GM04503 (cell line): Measurements from ENCODE around the gene KPNA1.
"Not testable (repeated sequence)": the region's sequence is repeated elsewhere in the genome, so short reads cannot be mapped to it uniquely, and the experiment has no call there.

ENCODE experiments used
- DNase-seq: peaks from one replicate; pipeline ENCODE4 v3.0.0-alpha.2; 2012; ENCODE audit warnings: low read depth

The KPNA1 gene

DNA sequence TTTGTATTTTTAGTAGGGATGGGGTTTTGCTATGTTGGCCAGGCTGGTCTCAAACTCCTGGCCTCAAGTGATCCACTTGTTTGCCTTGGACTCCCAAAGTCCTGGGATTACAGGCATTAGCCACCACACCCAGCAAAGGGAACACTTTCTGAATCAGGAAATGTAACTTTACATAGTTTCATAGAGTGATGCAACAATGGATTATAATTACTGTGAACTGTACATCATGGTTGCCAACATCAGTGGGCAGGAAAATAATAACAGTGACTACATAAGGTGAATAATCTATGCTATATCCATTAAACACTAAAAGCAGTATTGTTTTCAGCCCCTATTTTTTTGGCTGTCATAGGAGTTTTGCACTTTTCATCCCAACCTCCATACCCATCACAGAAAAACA is 5.0 kb upstream of the KPNA1 start:
- DNase-seq: no peak

DNA sequence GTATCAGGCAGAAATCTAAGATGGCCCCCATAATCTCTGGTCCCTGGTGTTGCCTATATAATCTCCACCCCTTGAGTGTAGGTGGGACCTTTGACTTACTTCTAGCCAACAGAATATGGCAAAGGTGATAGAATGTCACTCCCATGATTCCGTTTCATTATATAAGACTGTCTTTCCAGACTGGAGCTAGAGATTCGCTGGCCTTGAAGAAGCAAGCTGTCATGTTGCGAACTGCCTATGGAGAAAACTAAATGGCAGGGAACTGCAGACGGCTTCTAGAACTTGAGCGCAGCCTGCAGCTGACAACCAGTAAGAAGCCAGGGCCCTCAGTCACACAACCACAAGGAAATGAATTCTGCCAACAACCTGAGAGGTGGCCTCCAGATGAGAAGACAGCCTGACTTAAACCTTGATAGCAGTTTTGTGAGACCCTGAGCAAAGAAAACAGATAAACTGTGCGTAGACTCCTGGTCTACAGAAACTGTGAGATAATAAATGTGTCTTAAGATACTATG is 2.2 kb upstream of the KPNA1 start:
- DNase-seq: no peak

DNA sequence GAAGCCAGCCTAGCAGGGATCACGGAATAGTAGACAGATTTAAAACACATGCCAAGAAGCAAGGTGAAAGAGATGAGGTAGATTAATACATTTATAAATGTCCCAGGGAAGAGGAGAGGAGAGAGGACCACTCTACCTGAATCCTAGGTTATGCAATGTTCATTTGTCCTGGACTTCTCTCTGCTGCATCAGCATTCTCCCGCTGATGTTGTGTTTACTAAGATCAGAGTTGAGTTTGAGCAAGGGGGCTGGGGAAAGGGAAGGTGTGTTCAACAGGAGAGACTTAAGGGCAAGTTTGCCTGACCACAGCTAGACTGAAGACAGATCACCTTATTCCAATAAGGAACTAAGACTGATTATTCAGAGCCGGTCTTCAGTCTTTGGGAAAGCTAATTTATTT is 1.1 kb upstream of the KPNA1 start:
- DNase-seq: no peak

DNA sequence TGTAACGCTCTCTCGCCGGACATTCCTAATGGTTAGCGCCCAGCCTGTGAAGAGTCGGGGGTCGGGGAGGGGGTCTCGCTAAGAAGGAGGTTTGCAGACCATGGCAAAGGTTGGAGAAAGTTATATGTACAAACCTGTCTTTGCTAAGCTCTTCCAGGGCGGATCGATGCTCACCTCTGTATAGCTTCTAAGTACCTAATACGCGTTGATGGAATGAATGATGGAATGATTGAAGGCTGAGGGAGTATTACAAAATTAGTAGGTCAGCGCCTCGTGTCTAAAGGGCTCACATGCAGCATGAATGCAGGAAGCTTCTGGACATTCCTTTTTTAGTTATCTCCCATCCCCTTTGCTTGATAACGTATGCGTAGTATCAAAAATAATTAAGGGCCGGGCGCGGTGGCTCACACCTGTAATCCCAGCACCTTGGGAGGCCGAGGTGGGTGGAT is 305 bp upstream of the KPNA1 start:
- DNase-seq: no peak

DNA sequence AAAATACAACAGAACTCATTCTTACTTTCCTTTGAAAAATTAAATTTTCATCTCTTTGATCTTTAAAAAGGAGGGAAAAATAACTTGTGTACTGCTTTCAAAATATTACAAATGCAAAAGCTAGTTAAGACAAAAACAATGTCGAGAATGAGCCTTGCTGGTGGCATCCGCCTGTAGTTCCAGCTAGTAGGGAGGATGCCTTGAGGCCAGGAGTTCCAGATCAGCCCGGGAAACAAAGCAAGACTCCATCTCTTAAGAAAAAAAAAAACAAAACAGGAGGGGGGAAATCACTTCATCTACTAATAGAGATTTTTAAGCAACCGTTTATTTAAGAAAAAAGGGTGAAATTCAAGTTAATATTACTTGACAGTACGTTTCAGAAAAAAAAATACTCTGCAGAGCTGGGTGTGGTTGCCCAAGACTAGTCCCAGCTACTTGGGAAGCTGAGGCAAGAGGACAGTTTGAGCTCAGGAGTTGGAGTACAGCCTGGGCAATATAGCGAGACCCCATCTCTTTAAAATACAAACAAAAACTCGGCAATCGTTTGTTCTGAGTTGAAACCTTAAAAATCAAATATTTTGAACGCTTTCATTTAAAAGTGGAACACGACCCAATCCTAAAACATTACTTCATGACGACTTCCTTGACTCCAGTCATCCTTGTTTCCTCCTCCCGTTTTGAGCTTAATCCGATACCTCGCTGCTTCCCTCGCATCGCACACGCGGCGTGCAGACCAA is 1.2 kb downstream of the KPNA1 start:
- DNase-seq: no peak

DNA sequence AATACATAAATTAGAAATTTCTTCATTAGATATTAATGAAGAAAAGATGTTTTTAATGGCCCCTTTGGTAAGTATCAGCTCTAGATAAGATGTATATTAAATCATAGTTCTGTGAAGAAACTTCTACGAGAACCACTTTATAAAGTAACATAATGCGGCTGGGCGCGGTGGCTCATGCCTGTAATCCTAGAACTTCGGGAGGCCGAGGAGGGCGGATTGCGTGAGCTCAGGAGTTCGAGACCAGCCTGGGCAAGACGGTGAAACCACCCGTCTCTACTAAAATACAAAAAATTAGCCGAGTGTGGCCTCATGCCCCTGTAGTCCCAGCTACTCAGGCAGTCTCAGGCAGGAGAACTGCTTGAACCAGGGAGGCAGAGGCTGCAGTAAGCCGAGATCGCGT is 2.5 kb downstream of the KPNA1 start:
- DNase-seq: no peak

DNA sequence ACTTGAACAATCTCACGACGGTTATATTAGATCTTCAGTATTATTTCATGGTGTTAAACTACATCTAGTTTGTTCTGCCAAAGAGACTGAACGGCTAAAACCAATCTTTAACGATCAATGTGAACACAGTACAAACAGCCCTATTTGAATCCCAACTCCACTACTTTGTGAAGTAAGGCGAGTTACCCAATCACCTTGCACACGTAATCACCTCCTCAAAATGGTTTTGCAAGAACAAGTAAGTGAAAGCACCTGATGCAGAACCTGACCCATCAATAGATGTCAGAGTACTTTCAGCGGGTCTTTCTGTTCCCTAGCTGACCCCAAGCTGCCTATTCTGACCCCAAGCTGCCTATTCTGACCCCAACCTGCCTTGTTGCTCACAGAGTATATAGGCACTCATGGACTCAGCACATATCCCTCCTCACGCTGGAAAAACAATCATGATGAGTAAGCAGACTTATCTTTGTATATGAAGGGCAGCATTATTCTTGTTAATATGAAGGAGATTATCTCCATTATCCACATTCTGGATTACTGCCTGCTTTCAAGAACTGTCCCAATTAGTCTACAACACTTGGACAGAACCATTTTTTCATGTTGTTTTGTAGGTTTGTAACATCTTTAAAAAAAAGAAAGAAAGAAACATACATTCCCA is 3.7 kb downstream of the KPNA1 start:
- no peak for DNase-seq

DNA sequence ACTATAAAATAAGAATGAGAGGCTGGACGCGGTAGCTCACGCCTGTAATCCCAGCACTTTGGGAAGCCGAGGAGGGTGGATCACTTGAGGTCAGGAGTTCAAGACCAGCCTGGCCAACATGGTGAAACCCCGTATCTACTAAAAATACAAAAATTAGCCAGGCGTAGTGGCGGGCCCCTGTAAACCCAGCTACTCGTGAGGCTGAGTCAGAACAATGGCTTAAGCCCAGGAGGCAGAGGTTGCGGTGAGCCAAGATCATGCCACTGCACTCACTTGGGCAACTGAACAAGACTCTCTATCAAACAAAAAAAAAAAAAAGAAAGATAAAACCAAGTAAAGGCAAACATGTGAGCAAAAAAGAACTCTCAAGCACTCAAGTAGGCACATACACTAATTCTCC is 5.8 kb downstream of the KPNA1 start:
- not testable (repeated sequence) for DNase-seq

DNA sequence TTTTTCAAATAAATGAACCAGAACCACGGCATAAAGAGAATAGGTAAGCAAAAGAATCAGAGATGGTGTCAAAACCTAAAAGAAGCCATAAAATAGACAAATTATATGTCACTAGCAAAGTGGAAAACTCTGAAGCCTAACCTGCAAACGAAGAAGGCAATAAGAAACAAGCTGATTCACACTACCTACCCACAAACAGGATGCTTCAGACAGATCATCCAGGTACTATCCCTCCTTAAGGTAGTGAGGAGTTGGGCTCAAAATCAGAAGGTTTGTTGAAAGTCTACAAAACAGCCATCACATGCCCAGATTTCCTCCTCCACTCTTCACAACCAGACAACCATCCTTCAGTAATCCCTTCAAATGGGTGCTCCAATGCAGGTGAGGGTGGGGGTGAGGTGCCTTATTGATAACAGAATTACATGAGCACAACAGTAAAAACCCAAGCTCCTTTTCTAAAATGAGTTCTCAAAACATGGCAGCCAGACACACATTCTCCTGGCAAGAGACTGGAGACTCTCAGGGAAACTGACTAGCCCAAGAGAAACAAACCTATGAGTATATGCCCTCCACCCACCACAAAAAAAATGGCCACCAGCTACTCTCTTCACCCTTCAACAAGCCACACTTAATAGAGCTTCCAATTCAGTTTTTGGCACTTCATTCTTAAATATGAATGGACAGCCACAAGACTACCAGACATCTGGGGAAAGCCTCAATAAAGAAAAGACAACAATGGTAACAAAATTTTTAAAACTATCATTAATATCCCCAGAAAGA is 6.4 kb downstream of the KPNA1 start:
- DNase-seq: no peak

DNA sequence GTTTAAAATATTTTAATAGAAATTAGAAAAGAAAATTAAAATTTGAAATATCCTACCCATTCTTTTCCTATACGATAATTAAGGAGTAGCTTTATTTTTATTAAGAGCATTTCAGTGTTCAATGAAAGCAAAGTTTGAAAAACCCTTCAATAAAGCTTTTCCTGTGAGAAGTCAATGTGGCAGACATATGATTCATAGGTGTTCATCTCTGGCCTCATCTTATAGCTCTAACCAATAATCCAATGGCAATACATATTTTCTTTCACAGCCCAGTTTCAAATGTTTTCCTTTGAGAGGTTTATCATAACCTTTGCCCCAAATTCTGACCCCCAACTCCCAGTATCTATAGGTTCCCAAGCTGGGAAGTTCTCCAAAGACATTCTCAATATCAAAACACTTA is 8.3 kb downstream of the KPNA1 start:
- no peak for DNase-seq

DNA sequence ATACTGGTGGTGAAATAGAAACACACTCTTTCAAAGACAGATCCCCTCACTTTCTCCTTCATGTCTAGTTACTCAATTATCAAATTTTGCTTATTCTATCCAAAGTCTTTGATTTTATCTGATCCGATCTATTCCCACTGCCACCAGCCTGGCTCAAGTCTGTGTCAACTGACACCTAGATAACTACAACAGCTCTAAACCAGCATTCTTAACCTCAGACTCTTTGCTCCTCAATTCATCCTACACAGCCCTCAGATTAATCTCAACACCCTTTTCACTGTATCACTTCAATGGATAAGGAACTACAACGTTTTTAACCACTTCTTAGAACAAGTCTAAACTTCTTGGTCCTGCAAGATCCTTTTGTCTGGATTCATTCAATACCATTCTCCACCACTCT is 9.1 kb downstream of the KPNA1 start:
- no peak for DNase-seq

DNA sequence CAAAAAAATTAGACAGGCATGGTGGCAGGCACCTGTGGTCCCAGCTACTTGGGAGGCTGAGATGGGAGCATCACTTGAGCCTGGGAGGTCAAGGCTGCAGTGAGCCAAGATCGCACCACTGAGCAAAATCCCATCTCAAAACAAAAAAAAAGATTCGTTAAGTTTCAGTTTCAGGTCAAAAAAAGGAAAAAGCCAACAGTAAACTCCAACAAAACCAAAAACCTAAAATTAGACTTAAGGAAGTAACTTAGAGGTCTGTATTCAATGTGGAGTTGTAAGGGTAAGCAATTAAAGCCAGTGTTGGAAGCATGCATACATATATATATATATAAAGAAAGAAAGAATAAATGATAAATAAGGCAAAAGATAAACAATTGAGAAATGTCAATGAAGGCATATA is 11.8 kb downstream of the KPNA1 start:
- DNase-seq: no peak

DNA sequence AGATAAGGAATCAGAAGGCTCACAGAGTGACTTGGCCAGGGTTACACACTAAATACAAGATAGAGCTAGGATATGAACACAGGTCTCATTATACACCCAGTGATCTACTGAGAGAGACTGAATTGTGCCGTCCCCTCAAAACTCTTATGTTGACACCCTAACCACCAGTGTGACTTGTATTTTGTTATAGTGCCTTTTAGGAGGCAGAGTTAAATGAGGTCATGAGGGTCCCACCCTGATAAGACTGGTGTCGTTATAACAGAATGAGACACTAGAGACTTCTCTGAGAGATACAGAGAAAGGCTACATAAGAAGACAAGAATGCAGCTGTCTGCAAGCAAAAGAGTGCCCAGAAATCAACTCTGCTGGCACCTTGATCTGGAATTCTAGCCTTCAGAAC is 12.6 kb downstream of the KPNA1 start:
- no peak for DNase-seq

DNA sequence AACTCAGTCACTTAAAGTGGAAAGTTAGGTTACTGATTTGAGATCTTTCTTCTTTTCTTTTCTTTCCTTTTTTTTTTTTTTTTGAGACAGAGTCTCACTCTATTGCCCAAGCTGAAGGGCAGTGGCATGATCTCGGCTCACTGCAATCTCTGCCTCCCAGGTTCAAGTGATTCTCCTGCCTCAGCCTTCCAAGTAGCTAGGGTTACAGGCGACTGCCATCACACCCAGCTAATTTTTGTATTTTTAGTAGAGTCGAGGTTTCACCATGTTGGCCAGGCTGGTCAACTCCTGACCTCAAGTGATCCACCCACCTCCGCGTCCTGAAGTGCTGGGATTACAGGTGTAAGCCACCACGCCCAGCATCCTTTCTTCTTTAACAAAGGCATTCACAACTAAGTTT is 13.8 kb downstream of the KPNA1 start:
- not testable (repeated sequence) for DNase-seq

DNA sequence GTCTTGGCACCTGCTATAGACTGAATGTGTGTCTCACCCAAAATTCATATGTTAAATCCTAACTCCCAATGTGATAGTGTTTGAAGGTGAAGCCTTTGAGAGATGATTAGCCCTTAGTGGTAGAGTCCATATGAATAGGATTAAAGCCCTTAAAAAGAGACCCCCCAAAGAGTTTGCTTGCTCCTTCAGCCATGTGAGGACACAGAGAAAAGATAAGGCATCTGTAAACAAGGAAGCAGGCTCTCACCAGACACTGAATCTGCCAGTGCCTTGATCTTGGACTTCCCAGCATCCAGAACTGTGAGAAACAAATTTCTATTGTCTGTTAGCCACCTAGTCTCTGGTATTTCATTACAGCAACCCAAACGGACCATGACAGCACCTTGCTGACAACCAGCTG is 16.6 kb downstream of the KPNA1 start:
- DNase-seq: no peak

DNA sequence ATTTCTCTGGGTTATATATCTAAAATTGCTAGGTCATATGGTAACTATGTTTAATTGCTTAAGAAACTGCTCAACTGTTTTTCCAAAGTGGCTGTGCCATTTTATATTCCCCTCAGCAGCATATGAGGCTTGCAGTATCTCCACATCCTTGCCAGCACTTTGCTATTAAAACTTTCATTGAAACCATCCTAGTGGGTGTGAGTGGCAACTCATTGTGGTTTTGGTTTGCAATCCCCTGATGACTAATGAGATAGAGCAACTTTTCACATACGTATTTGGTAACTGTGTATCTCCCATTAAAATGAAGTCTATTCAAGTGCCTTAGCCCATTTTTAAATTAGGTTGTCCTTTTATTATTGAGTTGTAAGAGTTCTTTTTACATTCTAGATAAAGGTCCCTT is 17.3 kb downstream of the KPNA1 start:
- peak; percentile 89 for DNase-seq

DNA sequence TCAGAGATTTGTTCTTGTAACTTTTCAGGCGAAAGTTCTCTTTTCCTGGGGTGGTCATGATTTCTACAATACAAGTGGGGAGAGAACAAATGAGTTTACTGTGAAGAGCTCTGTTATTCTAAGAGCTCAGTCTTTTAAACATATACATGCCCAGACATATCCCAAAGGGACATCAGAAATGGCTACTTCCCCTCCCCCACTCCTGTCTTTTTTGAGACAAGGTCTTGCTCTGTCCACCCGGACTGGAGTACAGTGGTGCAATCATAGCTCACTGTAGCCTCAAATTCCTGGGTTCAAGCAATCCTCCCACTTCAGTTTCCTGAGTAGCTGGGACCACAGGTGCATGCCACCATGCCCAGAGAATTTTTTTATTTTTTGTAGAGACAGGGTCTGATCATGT is 18.2 kb downstream of the KPNA1 start:
- DNase-seq: no peak

DNA sequence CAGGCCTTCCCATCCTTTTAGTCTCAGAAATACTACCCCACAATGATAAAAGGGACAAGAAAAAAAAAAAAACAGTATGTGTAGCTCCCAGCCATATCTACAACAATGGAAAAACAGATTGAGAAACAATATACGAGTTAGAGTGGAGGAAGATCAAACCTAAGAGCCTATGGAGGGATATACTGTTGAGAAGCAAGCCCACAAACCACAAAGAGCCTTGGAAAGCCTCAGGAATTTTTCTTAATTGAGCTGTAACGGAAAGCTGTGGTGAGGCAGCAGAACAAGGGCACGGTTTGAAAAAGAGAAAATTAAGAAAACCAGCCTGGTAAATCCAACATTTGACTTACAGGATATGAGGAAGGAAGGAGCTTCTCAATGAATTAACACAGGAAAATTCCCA is 21.4 kb downstream of the KPNA1 start:
- DNase-seq: peak; percentile 36

DNA sequence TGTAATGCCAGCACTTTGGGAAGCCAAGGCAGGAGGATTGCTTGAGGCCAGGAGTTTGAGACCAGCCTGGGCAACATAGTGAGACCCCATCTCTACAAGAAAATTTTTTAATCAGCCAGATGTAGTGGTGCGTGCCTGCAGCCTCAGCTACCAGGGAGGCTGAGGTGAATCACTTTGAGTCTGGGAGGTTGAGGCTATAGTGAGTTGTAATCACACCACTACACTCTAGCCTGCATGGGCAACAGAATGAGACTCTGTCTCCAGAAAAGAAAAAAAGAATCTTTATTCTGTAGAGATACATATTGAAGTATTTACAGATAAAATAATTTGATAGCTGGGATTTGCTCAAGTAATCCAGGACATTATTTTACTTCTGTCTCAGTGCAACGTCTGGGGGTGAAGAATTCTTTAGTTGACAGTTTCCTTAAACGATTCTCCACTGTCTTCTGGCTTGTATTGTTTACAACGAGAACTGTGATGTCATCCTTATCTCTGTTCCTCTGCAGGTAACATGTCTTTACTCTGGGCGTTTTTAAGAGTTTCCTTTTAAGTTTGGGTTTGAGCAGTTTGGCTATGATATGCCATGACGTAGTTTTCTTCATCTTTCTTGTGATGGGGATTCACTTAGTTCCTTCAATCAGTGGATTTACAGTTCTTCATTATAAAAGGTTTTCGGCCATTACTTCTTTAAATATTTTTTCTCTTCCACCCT is 26.3 kb downstream of the KPNA1 start:
- DNase-seq: no peak

DNA sequence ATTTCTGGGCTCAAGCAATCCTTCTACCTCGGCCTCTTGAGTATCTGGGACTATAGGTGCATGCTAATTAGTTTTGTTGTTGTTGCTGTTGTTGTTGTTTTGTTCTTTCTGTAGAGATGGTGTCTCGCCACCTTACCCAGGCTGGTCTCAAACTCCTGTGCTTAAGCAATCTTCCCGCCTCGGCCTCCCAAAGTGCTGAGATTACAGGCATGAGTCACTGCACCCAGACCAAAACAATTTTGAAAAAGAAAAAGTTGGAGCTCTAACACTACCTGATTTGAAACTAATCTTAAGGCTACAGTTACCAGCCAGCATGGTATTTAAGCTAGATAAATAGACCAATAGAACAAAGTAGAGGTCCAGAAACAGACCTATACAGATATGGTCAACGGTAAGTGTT is 29.8 kb downstream of the KPNA1 start:
- peak; percentile 8 for DNase-seq

DNA sequence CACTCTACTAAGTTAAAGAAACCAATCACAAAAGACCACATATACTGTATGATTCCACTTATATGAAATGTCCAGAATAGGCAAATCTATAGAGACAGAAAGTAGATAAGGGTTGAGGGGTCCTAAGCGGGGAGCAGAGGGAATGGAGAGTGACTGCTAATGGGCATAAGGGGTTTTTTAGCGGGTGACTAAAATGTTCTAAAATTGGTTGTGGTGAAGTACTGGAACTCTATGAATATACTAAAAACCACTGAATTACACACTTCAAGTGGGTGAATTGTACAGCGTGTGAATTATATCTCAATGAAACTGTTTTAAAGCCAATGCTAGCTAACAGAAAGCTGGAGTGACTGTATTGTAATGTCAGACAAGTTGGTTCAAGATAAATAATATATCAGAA is 33.3 kb downstream of the KPNA1 start:
- no peak for DNase-seq

DNA sequence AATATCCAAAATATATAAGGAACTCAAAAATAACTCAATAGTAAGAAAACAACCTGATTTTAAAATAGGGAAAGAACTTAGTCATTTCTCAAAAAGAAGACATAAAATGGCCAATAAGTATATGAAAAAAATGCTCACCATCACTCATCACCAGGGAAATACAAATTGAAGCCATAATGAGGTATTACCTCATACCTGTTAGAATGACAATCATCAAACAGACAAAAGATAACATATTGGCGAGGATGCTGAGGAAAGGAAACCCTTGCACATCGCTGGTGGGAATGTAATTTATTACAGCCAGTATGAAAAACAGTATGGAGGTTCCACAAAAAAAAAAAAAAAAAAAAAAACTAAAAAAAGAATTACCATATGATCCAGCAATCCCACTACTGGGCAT is 38.2 kb downstream of the KPNA1 start:
- no peak for DNase-seq
